Activated effector memory CD4-positive, alpha-beta T cell treated with Interleukin-2 at 50 U/mL for 16 hours (primary cell): ENCODE results near the gene HOMEZ.
"Not testable (repeated sequence)": the region's sequence is repeated elsewhere in the genome, so short reads cannot be mapped to it uniquely, and the experiment has no call there.

Experiments
- DNase-seq: peaks from one replicate; pipeline ENCODE4 v3.0.0-alpha.2; 2020

The HOMEZ gene, protein sequence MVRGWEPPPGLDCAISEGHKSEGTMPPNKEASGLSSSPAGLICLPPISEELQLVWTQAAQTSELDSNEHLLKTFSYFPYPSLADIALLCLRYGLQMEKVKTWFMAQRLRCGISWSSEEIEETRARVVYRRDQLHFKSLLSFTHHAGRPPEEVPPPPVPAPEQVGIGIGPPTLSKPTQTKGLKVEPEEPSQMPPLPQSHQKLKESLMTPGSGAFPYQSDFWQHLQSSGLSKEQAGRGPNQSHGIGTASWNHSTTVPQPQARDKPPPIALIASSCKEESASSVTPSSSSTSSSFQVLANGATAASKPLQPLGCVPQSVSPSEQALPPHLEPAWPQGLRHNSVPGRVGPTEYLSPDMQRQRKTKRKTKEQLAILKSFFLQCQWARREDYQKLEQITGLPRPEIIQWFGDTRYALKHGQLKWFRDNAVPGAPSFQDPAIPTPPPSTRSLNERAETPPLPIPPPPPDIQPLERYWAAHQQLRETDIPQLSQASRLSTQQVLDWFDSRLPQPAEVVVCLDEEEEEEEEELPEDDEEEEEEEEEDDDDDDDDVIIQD

DNA sequence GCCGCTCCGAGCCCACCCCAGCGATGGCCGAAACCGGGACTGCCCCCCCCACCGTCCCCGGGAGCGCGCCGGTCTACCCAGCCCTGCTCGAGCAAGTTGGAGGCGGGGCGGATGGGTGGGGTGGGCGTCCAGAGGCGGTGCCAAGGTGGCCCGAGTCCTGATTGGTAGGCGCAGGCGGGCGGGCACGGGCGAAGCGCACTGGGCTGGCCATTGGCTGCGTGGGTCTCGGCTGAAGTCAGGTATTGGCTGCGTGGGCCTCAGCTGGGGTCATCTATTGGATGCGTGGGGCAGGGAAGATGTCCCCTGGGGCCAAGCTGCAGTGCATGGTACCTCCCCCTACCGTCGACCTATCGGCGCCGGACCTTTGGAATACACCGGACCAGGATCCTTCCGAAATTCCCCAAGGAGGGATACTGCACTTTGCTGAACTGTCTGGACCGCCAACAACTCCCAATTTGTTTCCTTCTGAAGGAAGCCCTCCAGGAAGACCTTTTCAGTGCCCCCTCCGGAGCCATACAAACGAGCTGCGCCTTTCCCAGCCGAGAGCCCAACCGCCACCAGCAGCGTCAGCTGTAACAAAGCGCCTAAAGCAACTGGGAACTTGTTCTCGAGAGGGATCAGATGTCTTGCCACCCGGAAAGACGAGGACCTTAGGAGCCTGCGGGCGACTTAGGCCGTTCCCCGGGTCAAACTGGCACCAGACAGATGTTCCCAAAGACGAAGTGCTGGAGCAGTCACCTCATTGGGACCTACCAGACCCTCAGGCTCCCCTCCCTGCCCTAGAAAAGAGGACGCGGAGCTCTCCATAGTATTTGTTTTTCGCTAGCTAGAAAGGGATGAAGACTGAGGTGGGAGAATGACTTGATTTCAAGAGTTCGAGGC lies at the start of gene HOMEZ:
HOMEZ (minus strand) TSS at position 113 of the 882 bp plus-strand sequence. CDS start 180 bp downstream, outside the sequence.
- DNase-seq: peak; percentile 96

DNA sequence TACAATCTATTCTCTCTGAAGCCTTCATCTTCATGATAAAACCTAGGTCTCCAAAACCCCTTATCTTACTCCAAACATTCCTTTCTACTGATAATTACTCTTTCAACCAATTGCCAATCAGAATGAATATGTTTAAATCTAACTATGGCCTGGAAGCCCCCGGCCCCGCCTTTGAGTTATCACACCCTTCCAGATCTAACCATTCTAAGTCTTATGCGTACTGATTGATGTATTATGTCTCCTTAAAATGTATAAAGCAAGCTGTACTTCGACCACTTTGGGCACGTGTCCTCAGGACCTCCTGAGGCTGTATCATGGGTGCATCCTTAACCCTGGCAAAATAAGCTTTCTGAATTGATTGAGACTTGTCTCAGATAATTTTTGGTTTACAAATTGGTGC lies 49.7 kb upstream of the HOMEZ start:
- no peak for DNase-seq

DNA sequence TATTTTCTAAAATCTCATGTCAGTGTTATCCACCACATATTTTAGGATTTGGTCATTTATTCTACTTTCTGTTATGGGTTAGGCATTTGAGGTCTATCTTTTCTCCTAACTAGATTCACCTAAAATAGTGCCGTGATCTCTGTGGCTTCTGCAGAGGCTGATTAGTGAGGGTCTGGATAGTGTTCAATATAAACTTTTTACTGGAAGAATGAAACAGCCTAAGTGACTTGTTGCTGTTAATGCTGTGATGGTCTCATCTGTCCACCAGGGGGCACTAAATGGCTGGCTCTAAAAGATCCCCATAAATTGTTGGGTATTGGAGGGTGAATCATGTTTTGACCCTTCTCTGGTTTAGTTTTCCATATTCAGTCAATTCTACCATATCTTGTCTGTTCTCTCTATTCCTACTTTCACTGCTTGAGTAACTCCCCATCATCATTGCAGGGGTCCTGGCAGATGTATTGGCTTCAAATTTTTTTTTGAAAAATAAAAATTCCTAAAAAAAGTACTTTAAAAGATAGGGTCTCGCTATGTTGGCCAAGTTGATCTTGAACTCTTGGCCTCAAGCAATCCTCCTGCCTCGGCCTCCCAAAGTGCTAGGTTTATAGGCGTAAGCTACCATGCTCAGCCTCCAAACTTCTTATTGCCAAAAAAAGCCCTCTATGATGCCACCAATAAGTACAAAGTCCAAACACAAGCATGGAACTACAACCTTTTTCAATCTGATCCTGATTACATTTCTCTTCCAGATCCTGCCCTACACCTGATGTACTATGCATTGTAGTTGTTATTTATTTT lies 42.2 kb upstream of the HOMEZ start:
- peak; percentile 29 for DNase-seq

DNA sequence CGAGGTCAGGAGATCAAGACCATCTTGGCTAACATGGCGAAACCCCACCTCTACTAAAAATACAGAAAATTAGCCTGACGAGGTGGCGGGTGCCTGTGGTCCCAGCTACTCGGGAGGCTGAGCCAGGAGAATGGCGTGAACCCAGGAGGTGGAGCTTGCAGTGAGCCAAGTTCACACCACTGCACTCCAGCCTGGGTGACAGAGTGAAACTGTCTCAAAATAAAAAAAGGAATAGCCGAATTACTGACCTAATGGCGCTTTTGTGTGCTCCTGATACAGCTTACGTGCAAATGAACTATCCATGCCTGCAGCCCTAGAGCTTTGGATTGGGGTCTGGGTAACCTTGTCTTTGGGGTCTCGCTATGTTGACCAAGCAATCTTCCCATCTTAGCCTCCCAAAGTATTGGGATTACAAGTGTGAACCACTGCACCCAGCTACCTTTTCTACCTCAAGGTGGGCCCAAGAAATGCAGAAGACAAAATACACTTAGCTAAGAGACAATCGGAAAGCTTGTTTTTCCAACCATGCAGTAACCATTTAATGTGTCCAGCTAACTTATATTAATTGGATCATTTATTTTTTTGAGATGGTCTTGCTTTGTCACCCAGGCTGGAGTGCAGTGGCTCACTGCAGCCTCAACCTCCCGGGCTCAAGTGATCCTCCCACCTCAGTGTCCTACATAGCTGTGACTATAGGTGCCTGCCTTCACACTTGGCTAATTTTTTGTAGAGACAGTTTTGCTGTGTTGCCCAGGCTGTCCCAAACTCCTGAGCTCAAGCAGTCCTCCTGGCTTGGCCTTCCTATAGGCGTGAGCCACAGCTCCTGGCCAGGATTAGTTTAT lies 40.8 kb upstream of the HOMEZ start:
- DNase-seq: no peak

DNA sequence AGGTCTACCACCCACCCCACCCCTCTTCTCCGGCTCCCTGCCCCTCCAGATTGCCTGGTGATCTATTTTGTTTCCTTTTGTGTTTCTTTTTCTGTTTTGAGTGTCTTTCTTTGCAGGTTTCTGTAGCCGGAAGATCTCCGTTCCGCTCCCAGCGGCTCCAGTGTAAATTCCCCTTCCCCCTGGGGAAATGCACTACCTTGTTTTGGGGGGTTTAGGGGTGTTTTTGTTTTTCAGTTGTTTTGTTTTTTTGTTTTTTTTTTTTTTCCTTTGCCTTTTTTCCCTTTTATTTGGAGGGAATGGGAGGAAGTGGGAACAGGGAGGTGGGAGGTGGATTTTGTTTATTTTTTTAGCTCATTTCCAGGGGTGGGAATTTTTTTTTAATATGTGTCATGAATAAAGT lies 39.8 kb upstream of the HOMEZ start:
- DNase-seq: not testable (repeated sequence)

GRCh38 chr14:23324993-23325392 lies 39.1 kb upstream of the HOMEZ start:
- DNase-seq: no peak

GRCh38 chr14:23324455-23324846 lies 38.5 kb upstream of the HOMEZ start:
- no peak for DNase-seq

GRCh38 chr14:23323838-23324454 lies 38.0 kb upstream of the HOMEZ start:
- DNase-seq: no peak

DNA sequence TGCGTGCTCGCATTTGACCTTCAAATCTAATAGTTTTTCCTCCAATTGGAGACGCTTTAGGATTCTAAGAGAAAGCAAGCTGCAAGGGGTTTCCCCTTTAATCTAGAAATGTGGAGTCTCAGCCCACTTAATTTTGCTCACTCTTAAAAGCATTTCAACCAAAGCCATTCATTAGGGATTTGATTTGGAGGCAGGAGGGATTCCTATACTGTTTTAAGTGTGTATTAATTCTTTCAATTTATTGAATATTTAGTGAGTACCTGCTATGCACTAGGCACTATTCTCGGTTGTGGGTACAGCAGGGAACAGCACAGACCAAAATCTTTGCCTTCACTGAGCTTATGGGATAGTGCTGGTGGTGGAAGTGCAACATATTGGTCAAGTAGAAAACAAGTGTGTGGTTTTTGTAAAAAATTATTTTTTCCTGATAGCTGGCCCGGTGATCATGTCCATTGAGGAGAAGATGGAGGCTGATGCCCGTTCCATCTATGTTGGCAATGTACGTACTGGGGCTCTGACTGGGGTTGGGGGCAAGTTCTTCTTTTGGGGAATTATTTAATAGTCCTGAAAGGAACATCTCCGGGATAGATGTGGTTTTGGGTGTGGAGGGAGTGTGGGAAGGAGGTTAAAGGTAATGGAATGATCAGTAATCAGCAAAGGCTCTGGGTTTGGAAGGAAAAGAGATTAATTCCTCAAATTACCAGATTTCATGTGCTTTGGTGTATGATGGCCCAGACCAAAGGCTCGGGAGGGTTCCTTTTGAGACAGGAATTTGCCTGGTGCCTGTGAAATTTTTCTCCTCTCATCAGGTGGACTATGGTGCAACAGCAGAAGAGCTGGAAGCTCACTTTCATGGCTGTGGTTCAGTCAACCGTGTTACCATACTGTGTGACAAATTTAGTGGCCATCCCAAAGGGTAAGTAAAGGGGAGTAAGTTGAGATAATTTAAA lies 36.9 kb upstream of the HOMEZ start:
- no peak for DNase-seq

- peak; percentile 31 for DNase-seq
Measured at GRCh38 chr14:23321572-23322547, 35.9 kb upstream of the HOMEZ start.

GRCh38 chr14:23320584-23321571 lies 34.9 kb upstream of the HOMEZ start, which contains the start of gene PABPN1:
PABPN1 (plus strand) TSS chr14:23321457; CDS start chr14:23321470, 13 bp downstream.
- DNase-seq: peak; percentile 97

GRCh38 chr14:23319746-23320583 lies 34.0 kb upstream of the HOMEZ start:
- no peak for DNase-seq

DNA sequence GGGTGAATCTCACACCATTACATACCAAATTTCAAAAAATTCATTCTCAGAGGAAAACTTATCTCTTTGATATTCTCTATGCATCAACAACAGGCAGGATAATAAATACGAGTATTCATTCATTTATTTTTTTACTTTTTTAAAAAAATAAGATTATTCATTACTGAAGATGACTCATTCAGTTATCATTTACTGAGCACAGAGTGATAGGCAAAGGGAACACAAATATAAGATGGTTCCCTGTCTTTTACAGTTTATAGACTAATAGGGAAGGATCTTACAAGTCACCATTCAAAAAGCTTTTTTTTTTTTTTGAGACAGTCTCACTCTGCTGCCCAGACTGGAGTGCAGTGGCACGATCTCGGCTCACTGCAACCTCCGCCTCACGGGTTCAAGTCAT lies 30.4 kb upstream of the HOMEZ start:
- DNase-seq: no peak

DNA sequence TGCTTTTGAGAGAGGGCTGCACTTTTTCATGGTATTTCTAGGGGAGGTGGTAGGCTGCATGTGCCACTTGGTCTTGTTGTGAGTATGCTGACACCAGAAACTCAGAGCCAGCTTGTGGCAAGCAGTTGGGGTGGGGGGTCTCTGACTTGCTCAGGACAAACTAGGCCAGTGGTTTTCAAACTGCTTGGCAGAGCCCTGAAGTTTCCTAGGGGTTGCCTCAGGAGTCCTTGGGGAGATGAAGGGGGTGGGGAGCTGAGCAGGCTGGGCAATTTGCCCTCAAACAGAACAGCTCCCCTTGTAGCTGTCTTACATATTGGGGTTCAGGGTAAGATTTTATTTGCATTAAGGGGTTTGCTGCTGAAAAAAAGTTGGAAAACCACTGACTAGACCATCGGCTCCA lies 24.6 kb upstream of the HOMEZ start:
- no peak for DNase-seq

GRCh38 chr14:23308721-23309445 lies 23.0 kb upstream of the HOMEZ start:
- DNase-seq: no peak
